GM12864 (cell line): ENCODE measurements around the gene HAUS2.

Experiments
- DNase-seq: peaks from one replicate; pipeline ENCODE4 v3.0.0-alpha.2; 2011; ENCODE audit warnings: low read depth
- H3K4me3 ChIP-seq: 2 replicates; pipeline ENCODE4 v1.5.1; 2011; ENCODE audit warnings: mild to moderate bottlenecking, low read depth, low read length, control low read depth
- TF ChIP-seq, protein P1 (sequence below): IDR thresholded peaks from 2 replicates; pipeline ENCODE4 v1.5.1; 2011; ENCODE audit warnings: low read depth, mild to moderate bottlenecking, moderate library complexity, low read length, control low read depth, inconsistent platforms; ENCODE audit errors: missing control alignments

The HAUS2 gene

DNA sequence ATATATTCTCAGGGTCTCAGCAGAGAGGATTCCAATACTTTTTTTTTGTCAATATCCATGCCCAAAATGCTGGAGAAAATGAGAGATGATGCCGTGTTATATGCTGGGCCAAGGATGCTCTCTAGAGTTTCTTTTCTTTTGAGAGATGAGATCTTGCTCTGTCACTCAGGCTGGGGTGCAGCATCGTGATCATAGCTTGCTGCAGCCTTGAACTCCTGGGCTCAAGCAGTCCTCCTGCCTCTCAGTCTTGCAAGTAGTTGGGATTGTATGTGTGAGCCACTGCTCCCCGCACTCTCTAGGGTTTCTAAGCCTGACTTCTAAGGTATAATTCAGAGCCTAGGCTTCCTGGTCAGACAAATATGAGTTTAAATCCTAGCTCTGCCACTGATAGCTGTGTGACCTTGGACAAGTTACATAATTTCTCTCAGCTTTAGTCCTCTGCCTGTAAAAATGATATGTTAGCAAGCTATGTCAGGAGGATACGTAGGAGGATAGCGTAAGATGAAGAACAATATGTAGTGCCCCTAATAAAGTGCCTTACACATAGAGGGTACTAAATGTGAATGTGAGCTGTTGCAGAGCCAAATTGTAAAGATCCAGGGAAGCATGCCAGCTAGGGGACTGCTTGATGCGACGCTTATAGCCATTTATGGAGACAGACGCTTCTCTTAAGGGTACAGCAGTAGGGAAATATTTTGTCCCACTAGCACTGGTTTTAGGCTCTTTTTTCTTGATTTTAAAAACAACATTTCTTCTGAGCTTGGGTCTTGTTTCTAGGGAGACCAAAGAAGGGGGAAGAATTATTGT lies 34.1 kb downstream of the HAUS2 start:
- no peak for DNase-seq
- TF ChIP-seq, protein P1, sequence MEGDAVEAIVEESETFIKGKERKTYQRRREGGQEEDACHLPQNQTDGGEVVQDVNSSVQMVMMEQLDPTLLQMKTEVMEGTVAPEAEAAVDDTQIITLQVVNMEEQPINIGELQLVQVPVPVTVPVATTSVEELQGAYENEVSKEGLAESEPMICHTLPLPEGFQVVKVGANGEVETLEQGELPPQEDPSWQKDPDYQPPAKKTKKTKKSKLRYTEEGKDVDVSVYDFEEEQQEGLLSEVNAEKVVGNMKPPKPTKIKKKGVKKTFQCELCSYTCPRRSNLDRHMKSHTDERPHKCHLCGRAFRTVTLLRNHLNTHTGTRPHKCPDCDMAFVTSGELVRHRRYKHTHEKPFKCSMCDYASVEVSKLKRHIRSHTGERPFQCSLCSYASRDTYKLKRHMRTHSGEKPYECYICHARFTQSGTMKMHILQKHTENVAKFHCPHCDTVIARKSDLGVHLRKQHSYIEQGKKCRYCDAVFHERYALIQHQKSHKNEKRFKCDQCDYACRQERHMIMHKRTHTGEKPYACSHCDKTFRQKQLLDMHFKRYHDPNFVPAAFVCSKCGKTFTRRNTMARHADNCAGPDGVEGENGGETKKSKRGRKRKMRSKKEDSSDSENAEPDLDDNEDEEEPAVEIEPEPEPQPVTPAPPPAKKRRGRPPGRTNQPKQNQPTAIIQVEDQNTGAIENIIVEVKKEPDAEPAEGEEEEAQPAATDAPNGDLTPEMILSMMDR = no peak
- H3K4me3 ChIP-seq = no peak overlapping the region

- H3K4me3 ChIP-seq = no peak overlapping the region
- DNase-seq = no peak
- TF ChIP-seq, protein P1 = no peak
Observed at GRCh38 chr15:42584031-42584765, 35.6 kb downstream of the HAUS2 start.

GRCh38 chr15:42590619-42591237 lies 42.1 kb downstream of the HAUS2 start:
- no peak overlapping the region for H3K4me3 ChIP-seq
- TF ChIP-seq, protein P1 = no peak
- no peak for DNase-seq

DNA sequence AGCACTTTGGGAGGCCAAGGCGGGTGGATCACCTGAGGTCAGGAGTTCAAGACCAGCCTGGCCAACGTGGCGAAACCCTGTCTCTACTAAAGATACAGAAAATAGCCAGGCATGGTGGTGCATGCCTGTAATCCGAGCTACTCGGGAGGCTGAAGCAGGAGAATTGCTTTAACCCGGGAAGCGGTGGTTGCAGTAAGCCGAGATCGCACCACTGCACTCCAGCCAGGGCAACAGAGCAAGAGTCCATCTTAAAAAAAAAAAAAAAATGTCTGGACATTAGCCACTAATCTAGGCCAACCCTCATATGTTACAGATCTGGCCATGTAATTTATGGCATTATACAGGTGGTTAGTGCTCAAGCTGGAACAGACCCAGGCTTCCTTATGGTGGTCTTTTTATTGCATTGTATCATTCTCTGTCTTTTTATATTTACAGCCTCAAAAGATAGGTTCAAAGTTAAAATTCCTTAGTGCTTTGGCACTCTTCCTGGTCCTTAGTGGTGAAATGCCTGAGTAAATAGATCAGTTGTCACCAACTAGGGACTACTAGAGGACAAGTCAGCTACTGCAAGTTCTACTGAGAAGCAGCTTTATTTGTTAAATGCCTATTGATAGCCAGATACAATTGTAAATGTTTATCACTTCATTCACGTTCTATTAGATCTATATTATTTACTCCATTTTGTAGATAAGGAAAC lies 42.7 kb downstream of the HAUS2 start:
- H3K4me3 ChIP-seq = no peak overlapping the region
- no peak for DNase-seq
- TF ChIP-seq, protein P1 = peak; percentile 58

GRCh38 chr15:42592716-42593115 lies 44.1 kb downstream of the HAUS2 start:
- no peak for DNase-seq

DNA sequence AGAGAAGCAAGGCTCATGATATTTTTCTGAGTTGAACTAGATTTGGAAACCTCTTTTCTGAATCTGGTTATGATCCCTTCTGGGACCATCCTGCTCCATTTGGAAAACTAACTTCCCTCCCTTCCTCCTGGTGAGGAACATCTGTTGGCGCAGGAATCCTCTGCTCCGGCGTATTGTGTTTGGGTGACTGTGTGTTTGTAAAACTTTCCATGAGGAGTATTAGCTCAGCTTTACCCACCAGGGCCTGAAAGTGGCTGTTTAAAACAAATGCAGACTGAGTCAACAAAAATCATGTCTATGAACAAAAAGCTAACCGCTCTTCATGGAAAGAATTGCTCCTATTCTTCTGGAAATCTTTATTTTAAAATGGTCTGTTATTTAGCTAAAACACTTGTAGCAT lies 44.5 kb downstream of the HAUS2 start:
- DNase-seq = no peak
- TF ChIP-seq, protein P1 = no peak
- no peak overlapping the region for H3K4me3 ChIP-seq

More at GRCh38 chr15:42592716-42593115, 44.1 kb downstream of the HAUS2 start:
- TF ChIP-seq, protein P1 = no peak
- no peak overlapping the region for H3K4me3 ChIP-seq
